SK-N-SH treated with all-trans-retinoic acid at 6 μM for 48 hours (cell line): ENCODE results near the gene CYTH4.

Experiments
- ESRRG ChIP-seq: fragments of 250-450 bp; sonication (Bioruptor Pico); IDR thresholded peaks from 2 replicates; pipeline ENCODE4 v1.6.1; 2021; ENCODE audit warnings: mild to moderate bottlenecking
- GLIS3 ChIP-seq: fragments of 250-450 bp; sonication (Bioruptor Pico); IDR thresholded peaks from 2 replicates; pipeline ENCODE4 v1.5.0; 2020; ENCODE audit warnings: mild to moderate bottlenecking, moderate library complexity
- POU6F1 ChIP-seq: fragments of 250-450 bp; sonication (Bioruptor Pico); IDR thresholded peaks from 2 replicates; pipeline ENCODE4 v1.8.0; 2021; ENCODE audit warnings: low read depth, mild to moderate bottlenecking, moderate library complexity, borderline replicate concordance
- TSHZ2 ChIP-seq: fragments of 250-450 bp; sonication (Bioruptor Pico); IDR thresholded peaks from 2 replicates; pipeline ENCODE4 v1.5.0; 2020; ENCODE audit warnings: mild to moderate bottlenecking, moderate library complexity
- ZFP30 ChIP-seq: fragments of 450-650 bp; formaldehyde crosslinking; IDR thresholded peaks from 2 replicates; pipeline ENCODE4 v1.5.0; 2022; ENCODE audit warnings: mild to moderate bottlenecking, moderate library complexity
- ZNF70 ChIP-seq: fragments of 450-650 bp; formaldehyde crosslinking; IDR thresholded peaks from 2 replicates; pipeline ENCODE4 v1.5.0; 2020; ENCODE audit warnings: mild to moderate bottlenecking, moderate library complexity

- no peak for TF ChIP-seq ZFP30 (CRISPR knock-in tag)
- TF ChIP-seq ZNF70 (CRISPR knock-in tag) = no peak
- TF ChIP-seq TSHZ2 (CRISPR knock-in tag) = no peak
- TF ChIP-seq POU6F1 (CRISPR knock-in tag) = no peak
- no peak for TF ChIP-seq GLIS3 (CRISPR knock-in tag)
- TF ChIP-seq ESRRG = no peak
Measured at GRCh38 chr22:37259540-37260029, 22.7 kb upstream of the CYTH4 start.
